BE2C (cell line): Measurements from ENCODE around the gene C1orf174.
A peak's percentile ranks its signal among the peaks of the same experiment; 100 is the strongest.

Experiments
- DNase-seq: peaks from one replicate; pipeline ENCODE4 v3.0.0-alpha.2; 2020
- H3K27me3 ChIP-seq: fragments of 250-450 bp; sonication (Bioruptor Pico); 2 replicates; pipeline ENCODE4 v1.5.1; 2020; ENCODE audit warnings: mild to moderate bottlenecking
- H3K36me3 ChIP-seq: fragments of 250-450 bp; sonication (Bioruptor Pico); 2 replicates; pipeline ENCODE4 v1.5.1; 2020; ENCODE audit warnings: mild to moderate bottlenecking
- H3K4me1 ChIP-seq: fragments of 250-450 bp; sonication (Bioruptor Pico); 2 replicates; pipeline ENCODE4 v1.5.1; 2020
- H3K4me3 ChIP-seq: 2 replicates; pipeline ENCODE4 v1.5.1; 2011; ENCODE audit warnings: low read depth, low read length
- H3K9me3 ChIP-seq: fragments of 250-450 bp; sonication (Bioruptor Pico); 2 replicates; pipeline ENCODE4 v1.5.1; 2020
- CTCF ChIP-seq: IDR thresholded peaks from 2 replicates; pipeline ENCODE4 v1.5.1; 2012; ENCODE audit warnings: mild to moderate bottlenecking, low read depth, low read length

Gene C1orf174

GRCh38 chr1:3899754-3900149 is 320 bp downstream of the C1orf174 start:
- Histone ChIP-seq H3K4me1 (no peaks in the 10 kb centered on the region), H3K36me3 (no peaks in the 10 kb centered on the region; the same call in 1 of the 2 replicates), H3K27me3 (no peaks in the 10 kb centered on the region), H3K4me3 (peak overlapping the region; percentile 72), H3K9me3 (no peaks in the 10 kb centered on the region)
- DNase-seq, result no peak
- TF ChIP-seq CTCF, result no peak; the same call in 1 of the 2 replicates

- H3K4me3 ChIP-seq, result peak overlapping the region; percentile 72
- DNase-seq, result no peak
- H3K36me3 ChIP-seq, result no peaks in the 10 kb centered on the region; the same call in 1 of the 2 replicates
- no peaks in the 10 kb centered on the region for H3K27me3 ChIP-seq
- H3K4me1 ChIP-seq, result no peaks in the 10 kb centered on the region
- TF ChIP-seq CTCF, result no peak
- H3K9me3 ChIP-seq, result no peaks in the 10 kb centered on the region
These were observed 898 bp downstream of the C1orf174 start for GRCh38 chr1:3898994-3899753.

- Histone ChIP-seq H3K27me3 (no peaks in the 10 kb centered on the region), H3K36me3 (no peaks in the 10 kb centered on the region; the same call in 1 of the 2 replicates), H3K4me1 (no peaks in the 10 kb centered on the region), H3K4me3 (no peak overlapping the region), H3K9me3 (no peaks in the 10 kb centered on the region)
- no peak for TF ChIP-seq CTCF
- DNase-seq, result no peak
These were observed 1.7 kb downstream of the C1orf174 start for GRCh38 chr1:3898475-3898735.

DNA sequence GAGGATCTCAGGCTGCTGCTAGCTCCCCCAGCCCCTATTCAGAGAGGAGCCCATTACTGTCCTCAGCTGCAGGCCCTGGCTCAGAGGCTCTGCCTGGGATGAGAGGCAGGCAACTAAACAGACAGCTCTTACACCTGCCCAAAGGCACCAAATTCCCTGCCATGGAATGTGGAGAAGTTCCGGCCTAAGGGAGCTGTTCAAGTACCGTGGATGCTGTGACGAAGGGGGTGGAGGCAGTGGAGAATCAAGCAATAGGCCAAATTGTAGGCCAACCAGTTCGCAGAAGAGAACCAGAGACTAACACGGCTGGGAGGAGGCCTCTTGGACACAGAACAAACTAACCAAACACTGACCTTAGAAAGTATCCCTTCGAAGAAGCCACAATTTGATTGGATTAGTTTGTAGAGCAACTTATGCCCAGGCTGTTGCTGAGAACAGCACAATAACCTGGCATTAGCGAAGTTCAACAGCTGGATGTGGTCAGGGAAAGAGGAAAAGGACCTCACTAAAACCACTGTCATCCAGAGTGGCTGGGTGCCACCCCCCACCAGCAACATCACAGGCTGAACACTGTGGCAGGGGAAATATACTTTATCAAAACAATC is 3.6 kb downstream of the C1orf174 start:
- Histone ChIP-seq H3K4me3 (no peak overlapping the region), H3K4me1 (no peaks in the 10 kb centered on the region), H3K27me3 (no peaks in the 10 kb centered on the region), H3K9me3 (no peaks in the 10 kb centered on the region), H3K36me3 (no peaks in the 10 kb centered on the region; the same call in none of the 2 replicates)
- no peak for TF ChIP-seq CTCF
- DNase-seq, result no peak

DNA sequence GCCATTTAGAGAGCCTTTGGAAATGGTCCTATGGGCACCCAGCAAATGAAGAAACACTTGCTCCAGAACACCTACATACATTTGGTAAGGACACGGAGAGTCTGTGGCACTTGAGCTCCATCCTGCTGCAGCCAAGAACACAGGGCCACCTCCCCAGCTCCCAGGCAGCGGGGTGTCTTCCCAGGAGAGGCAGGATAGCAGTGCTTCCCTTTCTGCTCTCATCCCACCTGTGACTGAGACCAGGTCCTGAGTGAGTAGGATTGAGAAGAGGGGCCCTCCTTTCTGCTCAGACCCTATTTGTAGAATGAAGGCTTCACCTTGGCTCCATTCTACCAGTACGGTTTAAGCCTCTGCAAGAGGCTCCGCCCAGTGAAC is 4.1 kb downstream of the C1orf174 start:
- Histone ChIP-seq H3K4me1 (no peaks in the 10 kb centered on the region), H3K27me3 (no peaks in the 10 kb centered on the region), H3K4me3 (no peak overlapping the region), H3K36me3 (no peaks in the 10 kb centered on the region; the same call in none of the 2 replicates), H3K9me3 (no peaks in the 10 kb centered on the region)
- DNase-seq, result no peak
- TF ChIP-seq CTCF, result no peak

DNA sequence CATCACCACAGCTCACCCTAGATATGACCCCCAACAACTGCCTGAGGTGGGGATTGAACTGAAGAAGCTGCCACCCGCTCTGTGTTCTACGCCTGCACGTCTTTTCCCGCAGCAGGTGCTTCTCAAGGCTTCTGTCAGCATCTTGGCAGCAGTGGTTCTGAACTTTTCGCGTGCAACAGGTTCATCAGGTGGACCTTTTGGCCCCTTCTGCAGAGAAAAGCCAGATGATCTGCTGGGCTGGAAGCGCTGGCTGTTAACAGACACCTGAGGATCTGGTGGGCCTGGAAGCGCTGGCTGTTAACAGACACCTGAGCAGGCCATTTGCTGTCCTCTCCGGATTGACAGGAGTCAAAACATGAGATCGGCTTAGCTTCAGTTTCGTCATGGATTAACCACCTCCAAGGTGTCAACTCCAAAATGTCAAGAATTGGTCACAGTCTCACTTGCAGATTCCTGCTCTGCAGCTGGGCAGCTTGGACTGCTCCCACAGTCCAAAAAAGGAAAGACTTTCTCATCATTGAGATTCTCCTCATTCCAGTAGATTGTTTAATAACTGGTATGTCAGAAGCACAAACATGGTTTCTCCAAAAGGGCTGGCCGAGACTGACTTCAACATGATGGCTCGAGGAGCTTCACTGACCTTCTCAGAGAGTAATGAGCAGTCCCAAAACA is 4.7 kb downstream of the C1orf174 start:
- H3K4me3 ChIP-seq, result no peak overlapping the region
- H3K27me3 ChIP-seq, result no peaks in the 10 kb centered on the region
- no peaks in the 10 kb centered on the region for H3K4me1 ChIP-seq
- DNase-seq, result no peak
- H3K36me3 ChIP-seq, result no peaks in the 10 kb centered on the region; the same call in none of the 2 replicates
- no peaks in the 10 kb centered on the region for H3K9me3 ChIP-seq
- TF ChIP-seq CTCF, result no peak
